Cardiac fibroblast (primary cell): ENCODE measurements around the gene NAPA.

ENCODE experiments used
- DNase-seq, 2 donors: peaks; one replicate each; pipeline versions ENCODE4 v3.0.0 to v3.0.0-alpha.2; 2010; ENCODE audit warnings: low read depth in 2 of 2
- H3K4me3 ChIP-seq, 2 donors: replicated peaks in 1 of 2; 1 replicate in 1 of 2; 2 replicates in 1 of 2; pipeline ENCODE4 v1.5.1; 2011; ENCODE audit warnings: low read depth in 2 of 2, low read length in 2 of 2, mild to moderate bottlenecking in 2 of 2, moderate library complexity in 1 of 2
- TF ChIP-seq, protein P1 (sequence below): IDR thresholded peaks from one replicate; pipeline ENCODE4 v1.5.1; 2011; ENCODE audit warnings: low read depth, mild to moderate bottlenecking, low read length, inconsistent platforms

Gene NAPA

GRCh38 chr19:47464675-47465419 is 50.0 kb downstream of the NAPA start:
- TF ChIP-seq, protein P1, sequence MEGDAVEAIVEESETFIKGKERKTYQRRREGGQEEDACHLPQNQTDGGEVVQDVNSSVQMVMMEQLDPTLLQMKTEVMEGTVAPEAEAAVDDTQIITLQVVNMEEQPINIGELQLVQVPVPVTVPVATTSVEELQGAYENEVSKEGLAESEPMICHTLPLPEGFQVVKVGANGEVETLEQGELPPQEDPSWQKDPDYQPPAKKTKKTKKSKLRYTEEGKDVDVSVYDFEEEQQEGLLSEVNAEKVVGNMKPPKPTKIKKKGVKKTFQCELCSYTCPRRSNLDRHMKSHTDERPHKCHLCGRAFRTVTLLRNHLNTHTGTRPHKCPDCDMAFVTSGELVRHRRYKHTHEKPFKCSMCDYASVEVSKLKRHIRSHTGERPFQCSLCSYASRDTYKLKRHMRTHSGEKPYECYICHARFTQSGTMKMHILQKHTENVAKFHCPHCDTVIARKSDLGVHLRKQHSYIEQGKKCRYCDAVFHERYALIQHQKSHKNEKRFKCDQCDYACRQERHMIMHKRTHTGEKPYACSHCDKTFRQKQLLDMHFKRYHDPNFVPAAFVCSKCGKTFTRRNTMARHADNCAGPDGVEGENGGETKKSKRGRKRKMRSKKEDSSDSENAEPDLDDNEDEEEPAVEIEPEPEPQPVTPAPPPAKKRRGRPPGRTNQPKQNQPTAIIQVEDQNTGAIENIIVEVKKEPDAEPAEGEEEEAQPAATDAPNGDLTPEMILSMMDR, result no peak
- no peak overlapping the region for H3K4me3 ChIP-seq
- DNase-seq, result no peak

DNA sequence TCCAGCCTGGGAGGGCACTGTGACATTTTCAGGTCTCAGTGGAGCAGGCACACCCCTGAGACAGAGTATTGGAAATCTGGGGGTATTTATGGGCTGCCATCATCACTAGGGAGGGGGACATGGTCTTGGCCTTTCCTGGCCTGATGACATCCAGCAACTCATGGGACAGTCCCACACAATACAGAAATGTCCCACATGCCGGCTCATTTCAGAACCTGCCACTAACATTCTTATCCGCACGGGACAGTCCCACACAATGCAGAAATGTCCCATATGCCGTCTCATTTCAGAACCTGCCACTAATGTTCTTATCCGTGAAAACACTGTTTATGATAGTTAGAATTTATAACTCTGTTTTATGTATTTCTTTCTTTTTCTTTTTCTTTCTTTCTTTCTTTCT is 53.0 kb downstream of the NAPA start:
- H3K4me3 ChIP-seq, result no peak overlapping the region
- DNase-seq, result no peak
- TF ChIP-seq, protein P1, result no peak

- H3K4me3 ChIP-seq, result no peak overlapping the region
- no peak for DNase-seq
- TF ChIP-seq, protein P1, result no peak
These were observed 55.4 kb downstream of the NAPA start for GRCh38 chr19:47459477-47459876.

GRCh38 chr19:47458672-47459071 is 56.2 kb downstream of the NAPA start:
- TF ChIP-seq, protein P1, result no peak
- no peak for DNase-seq
- no peak overlapping the region for H3K4me3 ChIP-seq

GRCh38 chr19:47456721-47457474 is 58.0 kb downstream of the NAPA start:
- TF ChIP-seq, protein P1, result no peak
- H3K4me3 ChIP-seq, result no peak overlapping the region
- DNase-seq, result no peak

GRCh38 chr19:47450478-47450877 is 64.4 kb downstream of the NAPA start:
- no peak overlapping the region for H3K4me3 ChIP-seq
- DNase-seq, result no peak
- TF ChIP-seq, protein P1, result no peak
